ENCODE measurements around the gene FAM184A.

The FAM184A gene

DNA sequence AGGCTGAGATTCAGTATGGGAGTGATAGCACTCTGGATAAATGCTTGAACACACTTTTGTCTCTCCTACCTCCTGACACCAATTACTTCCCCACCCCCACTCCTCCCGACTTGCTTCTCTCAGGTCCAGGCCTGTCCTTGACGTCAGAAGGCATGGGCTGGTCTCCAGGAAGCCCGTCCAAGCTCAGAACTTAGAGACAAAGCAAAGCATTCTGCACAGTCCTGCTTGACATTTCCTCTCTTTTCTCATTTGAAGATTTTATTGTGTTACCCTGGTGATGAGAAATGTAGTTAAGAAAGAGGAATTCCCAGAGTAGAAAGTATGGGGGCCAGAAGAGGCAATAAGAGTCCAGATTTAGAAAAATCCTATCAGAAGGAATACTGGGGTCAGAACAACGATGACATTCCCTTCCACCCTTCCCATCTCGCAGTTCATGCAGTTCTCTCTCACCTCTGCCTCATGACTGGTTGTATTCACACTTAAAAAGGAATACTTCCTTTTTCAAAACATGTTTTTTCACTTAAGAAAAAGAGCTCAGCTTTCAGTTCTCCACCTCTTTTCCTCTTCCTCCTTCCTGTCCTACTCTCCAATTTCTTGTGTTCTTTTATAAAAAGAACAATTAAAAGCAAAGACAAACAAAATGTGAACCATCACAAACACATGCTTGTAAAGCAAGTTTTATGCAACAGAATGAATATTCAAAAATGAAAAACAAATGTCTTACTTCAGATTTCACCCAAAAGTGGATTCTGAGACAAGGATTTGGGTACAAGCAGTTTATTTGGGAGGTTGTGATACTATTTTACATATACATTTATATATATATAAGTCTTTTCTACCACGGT is 18.5 kb upstream of the FAM184A start:
- DNase-seq (ENCODE audit: low spot score): peak; percentile 78

DNA sequence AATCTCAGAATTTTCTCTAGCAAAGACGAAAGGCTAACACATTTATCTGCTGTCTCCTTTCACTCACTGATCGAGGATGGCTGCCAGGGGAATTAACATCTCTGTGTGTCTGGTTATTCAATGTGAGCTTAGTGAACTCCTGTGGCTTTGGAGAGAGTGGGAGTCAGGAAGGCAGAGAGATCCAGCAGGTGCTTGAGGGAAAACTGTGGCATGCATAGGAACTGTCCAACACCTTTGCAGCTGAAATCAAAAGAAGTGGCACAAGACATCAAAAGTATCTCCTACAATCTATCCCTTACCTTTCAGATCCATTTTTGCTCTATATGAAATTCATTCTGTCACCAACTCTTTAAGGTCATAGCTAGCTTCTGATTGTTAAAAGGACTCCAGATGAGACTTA is 11.8 kb upstream of the FAM184A start:
- no peak for DNase-seq (ENCODE audit: low spot score)

DNA sequence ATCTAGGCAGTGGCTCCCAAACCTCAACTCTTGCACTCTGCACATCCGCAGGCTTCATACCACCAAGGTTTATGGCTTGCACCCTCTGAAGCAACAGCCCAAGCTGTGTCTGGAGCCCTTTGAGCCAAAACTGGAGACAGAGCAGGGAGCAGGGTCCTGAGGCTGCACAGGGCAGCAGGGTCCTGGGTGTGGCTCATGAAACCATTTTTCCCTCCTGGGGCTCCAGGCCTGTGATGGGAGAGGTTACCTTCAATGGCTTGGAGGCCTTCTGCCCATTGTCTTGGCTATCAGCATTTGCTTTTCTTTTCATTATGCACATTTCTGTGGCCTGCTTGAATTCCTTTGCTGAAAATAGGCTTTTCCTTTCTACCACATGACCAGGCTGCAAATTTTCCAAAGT is 6.3 kb upstream of the FAM184A start:
- no peak for DNase-seq (ENCODE audit: low spot score)

DNA sequence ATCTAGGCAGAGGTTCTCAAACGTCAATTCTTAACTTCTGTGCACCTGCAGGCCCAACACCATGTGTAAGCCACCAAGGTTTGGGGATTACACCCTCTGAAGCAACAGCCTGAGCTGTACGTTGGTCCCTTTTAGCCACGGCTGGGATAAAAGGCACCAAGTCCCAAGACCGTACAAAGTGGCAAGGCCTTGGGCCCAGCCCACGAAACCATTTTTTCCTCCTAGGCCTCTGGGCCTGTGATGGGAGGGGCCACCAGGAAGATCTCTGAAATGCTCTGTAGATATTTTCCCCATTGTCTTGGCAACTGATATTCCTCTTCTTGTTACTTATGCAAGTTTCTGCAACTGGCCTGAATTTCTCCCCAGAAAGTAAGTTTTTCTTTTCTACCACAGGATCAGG is 4.5 kb upstream of the FAM184A start:
- DNase-seq (ENCODE audit: low spot score): no peak

DNA sequence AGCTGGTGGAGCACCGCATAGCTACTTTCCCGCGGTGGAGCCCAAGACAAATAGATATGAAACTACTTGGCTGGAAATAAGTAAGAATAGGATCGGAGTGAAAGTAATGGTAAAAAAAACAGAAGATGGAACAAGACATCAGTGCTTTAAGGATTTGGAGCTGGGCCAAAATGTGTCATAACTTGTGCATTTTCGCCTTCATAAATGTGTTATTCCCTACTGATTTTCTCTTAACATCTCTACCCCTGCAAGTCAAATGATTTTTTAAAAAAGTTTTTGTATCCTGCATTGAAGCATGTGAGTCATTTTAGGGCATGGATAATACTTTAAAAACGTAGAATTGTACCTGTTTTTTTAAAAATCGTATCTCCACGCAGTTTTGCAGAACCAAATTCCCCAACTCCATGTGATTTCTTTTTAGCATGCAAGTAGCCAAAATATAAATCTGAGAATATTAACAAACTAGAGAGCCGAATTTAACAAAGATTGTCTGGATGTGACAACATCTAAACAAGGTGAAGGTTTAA is 882 bp upstream of the FAM184A start:
- DNase-seq (ENCODE audit: low spot score): peak; percentile 28

DNA sequence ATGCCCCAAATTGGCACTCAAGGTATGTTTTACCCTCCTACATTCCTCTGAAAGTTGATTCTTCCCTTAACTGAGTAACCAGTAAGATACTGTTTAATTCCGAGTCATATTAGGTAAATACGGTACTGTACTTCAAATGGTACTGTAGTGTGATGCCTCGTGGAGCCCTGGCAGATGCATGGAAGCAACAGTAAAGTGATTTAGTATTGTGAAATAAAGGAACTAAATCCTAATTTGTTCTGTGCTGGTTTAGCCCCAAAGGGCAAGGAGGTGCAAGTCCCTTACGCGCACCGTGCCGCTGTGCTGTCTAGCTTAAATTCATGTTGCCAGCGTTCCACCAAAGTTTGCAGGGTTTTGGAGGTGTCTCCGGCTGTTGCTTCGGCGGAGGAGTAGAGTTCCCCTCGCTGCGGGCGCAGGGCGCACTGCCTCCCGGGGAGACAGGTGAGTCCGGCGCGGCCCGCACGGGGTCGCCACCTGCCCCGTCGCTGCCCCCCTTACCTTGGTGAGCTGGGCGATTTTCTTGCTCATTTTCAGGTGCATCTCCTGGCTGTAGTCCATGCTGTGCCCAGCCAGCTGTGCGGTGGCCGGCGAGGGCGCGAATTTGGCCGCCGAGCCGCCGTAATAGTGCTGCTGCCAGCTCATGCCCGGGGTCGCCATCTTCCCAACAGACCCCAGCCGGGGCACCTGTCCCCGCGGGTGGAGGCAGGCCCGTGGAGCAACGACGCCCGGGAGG is 655 bp downstream of the FAM184A start:
- peak; percentile 24 for DNase-seq (ENCODE audit: low spot score)

DNA sequence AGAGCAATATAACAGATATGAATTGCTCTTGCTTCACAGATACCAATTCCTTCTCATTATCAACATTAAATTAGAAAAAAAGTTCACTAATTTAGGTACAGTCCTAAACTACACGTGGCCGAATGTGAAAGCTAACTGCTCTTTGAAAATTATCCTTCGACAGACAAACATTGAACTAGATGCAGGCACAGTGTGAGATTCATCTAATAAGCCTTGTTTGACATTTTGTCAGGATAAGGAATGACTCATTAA is 1.1 kb downstream of the FAM184A start:
- peak; percentile 34 for DNase-seq (ENCODE audit: low spot score)

DNA sequence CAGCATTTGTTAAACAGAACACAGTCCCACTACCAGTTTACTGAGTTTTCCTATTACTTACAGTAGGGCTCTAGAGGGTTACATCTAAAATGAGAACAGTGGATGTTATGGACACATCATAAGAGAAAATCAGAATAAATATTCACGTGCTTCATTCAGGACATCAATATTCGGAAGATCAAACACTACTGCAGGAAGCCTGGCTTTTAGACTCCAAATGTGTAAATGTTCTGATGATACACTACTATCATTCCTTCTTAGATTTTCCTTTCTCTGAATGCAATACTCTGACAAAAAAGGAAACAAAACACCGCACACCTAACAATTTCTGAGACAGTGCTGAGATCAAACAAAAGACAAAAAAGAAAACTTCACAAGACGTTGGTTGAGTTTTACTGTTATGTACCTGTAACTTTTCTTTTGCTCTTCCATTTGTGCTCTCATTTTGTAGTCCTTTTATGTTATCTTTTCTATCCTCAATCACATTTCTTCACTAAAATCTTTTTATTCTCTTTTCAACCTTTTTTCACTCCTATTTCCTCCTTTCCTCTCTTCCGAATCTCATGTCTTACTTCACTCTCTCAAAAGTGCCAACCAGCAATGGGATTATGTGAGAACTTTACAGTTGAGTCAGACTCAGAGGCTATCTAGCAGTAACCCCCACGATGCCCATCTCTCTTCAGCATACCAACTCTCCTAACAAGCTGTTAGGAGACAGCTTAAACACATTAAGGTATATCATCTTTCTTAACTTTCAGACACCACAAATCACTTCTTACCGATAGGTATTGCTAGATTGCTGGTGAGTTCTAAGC is 1.7 kb downstream of the FAM184A start:
- DNase-seq (ENCODE audit: low spot score): peak; percentile 15

DNA sequence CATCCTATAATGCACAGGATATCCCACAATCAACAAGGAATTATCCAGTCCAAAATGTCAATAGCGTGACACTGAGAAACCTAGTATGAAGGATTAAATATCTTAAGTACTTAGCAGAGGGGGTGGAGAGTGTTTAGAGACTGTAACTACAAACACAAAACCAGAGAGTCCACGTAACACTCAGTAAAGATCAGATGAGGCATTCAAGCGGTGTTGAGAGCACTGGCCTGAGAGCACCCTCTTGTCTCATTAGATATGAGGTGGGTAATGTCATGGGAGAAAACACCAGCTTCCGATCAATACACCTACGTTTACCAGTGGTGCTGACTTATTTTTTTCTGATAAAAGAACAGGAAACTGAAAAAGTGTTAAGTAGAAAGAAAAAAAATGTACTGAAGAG is 2.3 kb downstream of the FAM184A start:
- no peak for DNase-seq (ENCODE audit: low spot score)

DNA sequence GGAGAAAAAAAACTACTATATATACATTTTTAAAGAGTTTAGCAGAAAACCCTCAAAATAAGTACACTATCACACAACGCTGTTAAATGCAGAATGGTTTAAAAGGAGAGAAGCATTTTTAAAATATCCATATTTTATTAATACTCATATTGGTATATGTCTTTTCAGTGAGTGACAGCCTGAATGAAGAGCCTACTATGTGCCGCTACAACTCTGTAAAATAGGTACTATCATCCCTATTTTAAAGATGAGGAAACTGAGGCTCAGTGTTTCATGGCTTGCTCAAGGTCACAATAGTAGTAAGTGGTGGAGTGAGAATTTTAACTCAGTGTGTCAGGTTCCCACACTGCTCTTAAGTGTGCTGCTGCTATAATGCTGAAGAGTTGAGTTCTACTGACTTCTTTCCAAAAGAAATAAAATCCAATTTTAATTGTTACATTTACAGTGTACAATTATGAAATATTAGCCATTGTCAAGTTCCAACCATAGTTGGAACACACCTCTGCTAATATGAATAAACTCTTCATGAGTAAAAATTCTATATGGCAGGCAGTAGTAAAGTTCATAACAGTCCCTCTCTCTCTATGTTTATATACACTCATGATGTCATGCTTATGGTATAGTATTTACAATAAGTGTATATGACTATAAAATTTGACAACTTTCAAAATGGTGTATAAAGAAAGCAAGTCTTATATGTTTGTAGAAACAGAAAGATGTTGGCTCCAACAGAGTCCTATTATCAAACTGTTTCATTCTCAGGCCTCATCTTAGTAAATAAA is 3.1 kb downstream of the FAM184A start:
- no peak for DNase-seq (ENCODE audit: low spot score)

DNA sequence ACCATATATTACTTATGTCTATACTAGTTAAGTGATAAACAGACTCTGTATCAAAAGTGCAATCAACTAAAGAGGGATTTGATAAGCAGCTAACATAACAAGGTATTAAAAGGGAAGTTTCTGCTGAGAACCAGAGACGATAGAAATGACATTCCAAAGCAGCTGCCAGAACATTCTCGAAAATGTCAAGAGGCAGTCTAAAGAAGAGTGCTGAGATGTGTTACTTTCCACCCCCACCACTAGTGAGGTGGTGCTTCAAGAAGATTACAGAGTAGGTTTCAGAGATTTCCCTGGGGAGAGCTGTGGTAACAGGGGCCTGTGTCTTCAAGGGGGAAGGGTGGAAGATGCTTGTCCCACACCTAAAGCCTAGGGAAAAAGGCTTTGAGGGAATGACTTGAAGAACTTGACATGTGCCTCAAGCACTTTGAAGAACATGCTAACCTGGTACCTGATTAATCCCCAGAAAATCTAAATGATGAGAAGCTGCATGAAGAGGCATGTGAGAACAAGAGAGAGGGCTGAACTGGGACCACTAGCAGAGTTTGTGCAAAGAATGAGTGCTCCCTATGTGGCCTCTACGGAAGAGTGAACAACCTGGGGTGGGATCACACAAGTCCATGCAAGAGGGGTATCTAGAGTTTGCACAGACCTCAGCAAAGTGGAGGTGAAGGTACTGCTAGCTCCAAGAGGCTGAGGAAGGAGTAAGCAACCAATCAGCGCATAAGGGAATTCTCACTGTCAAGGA is 5.0 kb downstream of the FAM184A start:
- no peak for DNase-seq (ENCODE audit: low spot score)

DNA sequence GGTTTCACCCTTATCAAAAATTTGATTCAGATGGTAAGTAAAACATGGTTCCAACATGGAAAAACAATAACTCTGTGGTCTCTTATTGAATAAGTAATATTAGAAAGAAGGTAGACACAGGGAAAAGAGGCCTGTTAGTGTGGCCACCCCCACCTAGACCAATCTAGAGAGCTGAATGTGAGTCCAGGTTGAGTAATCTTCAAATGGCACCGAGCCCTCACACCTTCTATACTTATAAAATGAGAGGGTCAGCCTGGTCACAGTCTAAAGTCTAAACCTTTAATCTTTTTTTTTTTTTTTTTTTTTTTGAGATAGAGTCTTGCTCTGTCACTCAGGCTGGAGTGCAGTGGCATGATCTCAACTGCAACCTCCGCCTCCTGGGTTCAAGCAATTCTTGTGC is 6.9 kb downstream of the FAM184A start:
- no peak for DNase-seq (ENCODE audit: low spot score)

DNA sequence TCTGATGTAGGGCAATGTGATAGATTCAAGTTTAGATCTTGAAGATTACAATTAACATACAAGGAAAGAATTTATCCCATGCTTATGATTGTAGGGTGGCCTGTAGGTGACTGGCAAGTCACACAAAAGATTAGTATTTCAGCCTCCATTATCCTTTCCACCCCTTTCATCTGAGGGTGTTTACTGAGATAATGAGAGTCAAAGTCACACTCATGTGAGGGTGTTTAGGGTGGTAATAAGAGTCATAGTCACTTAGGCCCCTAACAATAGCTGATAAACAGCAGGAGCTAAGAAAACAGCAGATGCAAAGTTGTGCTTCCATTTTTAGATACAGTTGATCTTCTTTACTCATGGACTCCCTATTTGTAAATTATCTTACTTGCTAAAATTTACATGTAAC is 11.4 kb downstream of the FAM184A start:
- no peak for DNase-seq (ENCODE audit: low spot score)

DNA sequence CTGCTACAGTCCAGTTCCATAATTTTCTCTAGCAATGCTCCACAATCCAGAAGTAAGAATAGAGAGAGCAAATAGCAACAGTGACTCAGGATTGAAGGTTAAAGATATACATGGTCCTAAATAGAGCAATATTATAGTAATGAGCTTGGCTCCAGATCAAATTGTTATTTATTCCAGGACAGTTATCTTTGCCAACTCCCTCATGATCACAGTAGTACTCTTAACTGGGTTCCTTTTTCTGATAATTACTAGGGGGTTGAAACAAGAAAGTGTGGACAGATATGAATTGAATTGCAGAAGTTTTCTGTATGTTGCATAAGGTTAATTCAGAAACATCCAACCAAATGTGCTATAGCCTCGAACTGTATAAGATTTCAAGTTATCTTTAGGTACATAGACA is 11.9 kb downstream of the FAM184A start:
- DNase-seq (ENCODE audit: low spot score): no peak

DNA sequence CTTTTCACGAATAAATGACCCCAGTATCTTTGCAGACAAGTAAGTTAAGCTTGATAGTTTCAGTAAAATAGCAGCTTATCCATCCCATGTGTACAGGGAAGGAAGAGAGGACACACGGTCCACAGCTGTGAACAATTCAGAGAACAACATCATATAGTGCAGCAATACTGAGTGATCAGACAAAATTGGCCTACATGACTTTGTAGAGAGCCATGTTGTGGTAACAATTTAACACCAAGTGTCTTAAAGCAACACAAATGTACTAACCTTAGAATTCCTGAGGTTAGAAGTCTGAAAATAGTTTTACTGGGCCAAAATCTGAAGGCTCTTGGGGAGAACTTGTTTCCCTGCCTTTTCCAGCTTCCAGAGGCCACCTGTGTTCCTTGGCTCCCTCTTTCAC is 12.5 kb downstream of the FAM184A start:
- no peak for DNase-seq (ENCODE audit: low spot score)

DNA sequence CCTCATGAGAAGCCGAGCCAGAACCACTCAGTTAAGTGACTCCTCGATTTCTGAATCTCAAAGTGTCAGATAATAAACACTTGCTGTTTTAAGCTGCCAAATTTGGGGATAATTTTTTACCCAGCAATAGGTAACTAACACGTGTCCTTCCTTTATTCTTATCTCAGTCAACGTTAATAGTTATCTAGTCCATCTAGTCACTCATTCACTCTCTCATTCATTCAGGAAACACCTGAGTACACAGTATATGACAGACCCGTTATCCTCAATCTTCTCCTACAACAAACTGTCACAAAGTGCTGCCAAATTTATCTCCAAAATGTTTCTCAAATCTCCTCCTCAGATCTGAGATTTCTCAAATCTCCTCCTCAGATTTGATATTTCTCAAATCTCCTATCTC is 13.1 kb downstream of the FAM184A start:
- DNase-seq (ENCODE audit: low spot score): no peak

DNA sequence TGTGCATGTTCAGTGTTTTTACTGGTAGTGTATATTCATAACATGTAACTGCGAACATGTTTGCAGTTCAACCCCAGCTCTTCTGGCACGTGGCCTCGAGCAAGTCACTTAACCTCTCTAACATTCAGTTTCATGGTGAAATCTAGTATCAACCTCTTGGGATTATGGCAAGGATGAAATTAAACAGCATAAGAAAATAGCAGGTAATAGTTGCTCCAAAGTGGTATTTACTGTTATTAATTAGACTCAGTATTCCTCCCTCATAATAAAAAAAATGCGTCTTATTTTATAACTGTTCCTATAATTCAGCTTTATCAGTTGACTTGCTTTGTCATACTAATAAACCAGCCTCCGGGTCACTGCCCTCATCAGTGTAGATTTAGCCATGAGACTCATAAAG is 15.0 kb downstream of the FAM184A start:
- no peak for DNase-seq (ENCODE audit: low spot score)

DNA sequence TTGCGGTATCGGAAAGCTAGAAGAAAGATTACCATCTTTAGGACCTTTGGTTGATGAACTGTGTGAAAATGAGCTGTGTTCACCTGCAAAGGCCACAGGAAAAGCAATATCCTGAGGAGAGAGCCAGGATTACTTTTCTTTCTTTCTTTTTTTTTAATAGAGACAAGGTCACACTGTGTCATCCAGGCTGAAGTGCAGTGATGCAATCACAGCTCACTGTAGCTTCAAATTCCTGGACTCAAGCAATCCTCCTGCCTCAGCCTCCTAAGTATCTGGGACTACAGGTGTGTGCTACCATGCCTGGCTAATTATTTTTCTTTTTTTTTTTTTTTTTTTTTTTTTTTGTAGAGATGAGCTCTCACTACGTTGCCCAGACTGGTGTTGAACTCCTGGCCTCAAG is 17.2 kb downstream of the FAM184A start:
- DNase-seq (ENCODE audit: low spot score): no peak

DNA sequence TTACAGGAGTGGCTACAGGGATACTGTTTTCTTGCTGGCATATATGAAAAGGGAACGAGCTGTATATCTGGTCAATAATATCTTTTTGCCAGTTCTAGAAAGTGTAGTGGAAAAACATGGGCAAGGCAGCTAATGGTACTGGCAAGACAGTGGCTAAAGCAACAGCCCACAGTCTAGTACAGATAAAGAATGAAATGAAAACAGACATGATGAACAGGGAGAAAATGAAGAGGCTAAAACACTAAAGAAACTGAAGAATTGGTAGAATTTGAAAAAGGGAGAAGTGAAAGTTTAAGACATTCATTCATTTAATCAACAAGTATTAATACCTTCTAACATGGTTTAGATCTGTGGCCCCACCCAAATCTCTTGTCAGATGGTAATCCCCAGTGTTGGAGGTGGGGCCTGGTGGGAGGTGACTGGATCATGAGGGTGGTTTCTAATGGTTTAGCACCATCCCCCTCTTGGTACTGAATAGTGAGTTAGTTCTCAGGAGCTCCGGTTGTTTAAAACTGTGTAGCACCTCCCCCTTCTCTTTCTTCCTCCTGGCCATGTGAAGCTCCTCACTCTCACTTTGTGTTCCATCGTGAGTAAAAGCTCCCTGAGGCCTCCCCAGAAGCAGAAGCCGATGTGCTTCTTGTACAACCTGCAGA is 18.1 kb downstream of the FAM184A start:
- no peak for DNase-seq (ENCODE audit: low spot score)

DNA sequence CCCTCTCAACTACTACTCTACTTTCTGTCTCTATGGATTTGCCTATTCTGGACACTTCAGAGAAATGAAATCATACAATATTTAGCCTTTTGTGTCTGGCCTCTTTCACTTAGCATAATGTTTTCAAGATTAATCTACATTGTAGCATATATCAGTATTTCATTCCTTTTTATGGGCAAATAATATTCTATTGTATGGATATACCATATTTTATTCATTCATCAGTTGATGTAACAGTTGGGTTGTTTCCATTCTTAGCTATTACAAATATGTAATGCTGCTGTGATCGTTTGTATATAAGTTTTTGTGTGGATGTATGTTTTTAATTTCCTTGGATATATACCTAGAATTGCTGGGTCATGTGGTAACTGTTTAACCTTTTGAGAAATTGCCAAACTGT is 23.4 kb downstream of the FAM184A start:
- DNase-seq (ENCODE audit: low spot score): no peak

DNA sequence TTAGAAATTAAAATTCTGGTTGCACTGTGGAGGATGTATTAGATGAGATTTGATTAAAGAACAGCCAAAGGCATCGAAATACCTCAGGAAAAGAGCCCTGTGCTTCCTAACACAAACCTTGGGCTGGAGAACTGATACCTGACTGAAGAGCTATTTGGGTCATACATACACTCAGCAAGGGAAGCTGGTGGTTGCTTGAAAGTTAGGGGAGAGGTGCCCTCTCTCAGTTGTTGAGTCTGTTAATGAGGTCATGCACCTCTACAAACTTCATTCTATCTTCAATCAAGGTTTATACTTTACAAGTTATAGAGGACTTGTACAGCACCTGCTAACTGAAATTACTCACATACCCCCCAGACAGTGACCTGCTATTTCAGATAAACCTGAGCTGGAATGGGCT is 25.5 kb downstream of the FAM184A start:
- no peak for DNase-seq (ENCODE audit: low spot score)

Measured in pons (tissue), 1 donor.